Heart left ventricle (tissue), 16 donors: Measurements from ENCODE around the gene PRR5. TPM values are rescaled to one million over a fixed set of nuclear protein-coding genes. Genes with fewer than 3 reads are reported as not detected.

Source experiments
- ATAC-seq, 4 donors: fragments of 200-7000 bp; cut with Tn5 transposase; one replicate each; pipeline ENCODE4 v1.9.1; 2020 to 2022; ENCODE audit warnings: moderate library complexity in 4 of 4, mild to moderate bottlenecking in 3 of 4, moderate number of reproducible peaks in 1 of 4
- DNase-seq, 5 donors: peaks; one replicate each; pipeline ENCODE4 v3.0.0-alpha.2; 2020
- H3K27ac ChIP-seq, 12 donors: fragments of 200-600 bp; sonication (generic) in 4 of 12; one replicate each; pipeline versions ENCODE4 v1.5.0 to v1.8.0; 2016 to 2022; ENCODE audit warnings: mild to moderate bottlenecking in 2 of 12
- H3K27me3 ChIP-seq, 9 donors: fragments of 200-600 bp; sonication (generic) in 2 of 9; one replicate each; pipeline versions ENCODE4 v1.5.1 to v1.8.0; 2016 to 2022; ENCODE audit warnings: mild to moderate bottlenecking in 3 of 9
- H3K36me3 ChIP-seq, 9 donors: fragments of 200-600 bp; sonication (generic) in 2 of 9; one replicate each; pipeline versions ENCODE4 v1.5.0 to v1.8.0; 2018 to 2022; ENCODE audit warnings: mild to moderate bottlenecking in 2 of 9
- H3K4me1 ChIP-seq, 12 donors: fragments of 200-600 bp; sonication (generic) in 4 of 12; one replicate each; pipeline versions ENCODE4 v1.5.0 to v1.8.0; 2016 to 2022; ENCODE audit warnings: mild to moderate bottlenecking in 3 of 12
- H3K4me3 ChIP-seq, 12 donors: fragments of 200-600 bp; sonication (generic) in 4 of 12; one replicate each; pipeline versions ENCODE4 v1.5.0 to v1.8.0; 2017 to 2022; ENCODE audit warnings: mild to moderate bottlenecking in 9 of 12, moderate library complexity in 4 of 12
- H3K9me3 ChIP-seq, 12 donors: fragments of 200-600 bp; sonication (generic) in 4 of 12; one replicate each; pipeline versions ENCODE4 v1.5.0 to v1.8.0; 2016 to 2022; ENCODE audit warnings: mild to moderate bottlenecking in 1 of 12
- POLR2A ChIP-seq, 2 donors: fragments of 450-650 bp; IDR thresholded peaks; one replicate each; pipeline ENCODE4 v1.6.1; 2017; ENCODE audit warnings: antibody characterized with exemption in 2 of 2, mild to moderate bottlenecking in 2 of 2, moderate library complexity in 2 of 2
- WGBS, 4 donors: extraction: QIAGEN DNeasy Blood & Tissue Kit in 2 of 4; methylation state at CpG; one replicate each; pipeline versions ENCODE4 v1.1.5 to v1.1.7; 2013 to 2018; 5-methylcytosine and 5-hydroxymethylcytosine counted together
- intact Hi-C, 10 donors: fragments of 100-400 bp; cut with DNase I; formaldehyde crosslinking; loops; one replicate each; pipeline versions ENCODE4 v1.11.1 to v1.14.2; 2022
- polyA plus RNA-seq, 2 donors: library from polyadenylated mRNA; stranded (reverse); fragments of 200-250 nt; gene quantifications; one replicate each; pipeline ENCODE4 v1.2.3, GENCODE V29; 2013
- total RNA-seq, 9 donors: library from RNA; depleted of rRNA in 2 of 9; stranded (reverse); fragments of >200 nt in 2 of 9; fragmentation: NEBNext Ultra II Directional in 3 of 9; extraction: Animal tissue kit (Norgen Biotek cat#: 25700) in 3 of 9; gene quantifications; one replicate each; pipeline versions ENCODE4 v1.1.0 to v1.2.4, GENCODE V29; 2016 to 2023
- TF ChIP-seq, protein P1 (sequence below), 12 donors: fragments of 200-600 bp; sonication (generic) in 4 of 12; IDR thresholded peaks; one replicate each; pipeline versions ENCODE4 v1.5.0 to v1.8.0; 2018 to 2022; ENCODE audit warnings: antibody characterized with exemption in 12 of 12, mild to moderate bottlenecking in 5 of 12
- donor health status: ischemic (EF 13 %, LVEDD 7.1; RV severe dilation, severe dysfunction).
- donor health status: healthy with polysubstance abuse.
- donor health status: DM: no; HTN: yes; CAD: no.
- donor health status: DM: no; HTN: no; CAD: no.
- donor health status: ischemic (EF 25% LVEDD 6.9; RV normal size, moderate dysfunction).
- donor health status: ischemic (EF 25% LVEDD 5.7; RV mildly dilated, moderate dysfunction).
- donor health status: healthy.
- donor health status: DM: yes; HTN: yes; CAD: no.
- donor health status: ischemic (EF 35%, LVEDD 5.7; RV mildly dilated, moderate dysfunction).
- donor health status: nonischemic (EF 11% LVEDD 7.7; RV severe dilation, severe dysfunction).
- donor health status: DM: yes; HTN: yes; CAD: no.
- donor health status: PGD.
- donor health status: ischemic (EF 29% LVEDD 5.4; RV normal size, mild dysfunction).
- donor health status: nonischemic (EF 23%, LVEDD 6.1; RV moderate dilation, normal function).

PRR5 gene
- total and polyA plus RNA-seq, 11 donors: 1.6 to 9.5 (median 2.2) TPM

GRCh38 chr22:44729391-44730021 lies 27.5 kb downstream of the PRR5 start:
- Histone ChIP-seq H3K9me3 (no peaks in the 10 kb centered on the region), H3K27ac (peak overlapping the region in 11 of 12 donors; percentile 13 to 79 (median 30)), H3K27me3 (no peaks in the 10 kb centered on the region), H3K4me1 (peaks cover 0 to 20% (median 12%) of the 10 kb centered on the region in 12 donors), H3K36me3 (peaks cover 0 to 3% (median 0%) of the 10 kb centered on the region in 9 donors), H3K4me3 (peak overlapping the region in 8 of 12 donors; percentile 3 to 26 (median 20))
- TF ChIP-seq, protein P1, sequence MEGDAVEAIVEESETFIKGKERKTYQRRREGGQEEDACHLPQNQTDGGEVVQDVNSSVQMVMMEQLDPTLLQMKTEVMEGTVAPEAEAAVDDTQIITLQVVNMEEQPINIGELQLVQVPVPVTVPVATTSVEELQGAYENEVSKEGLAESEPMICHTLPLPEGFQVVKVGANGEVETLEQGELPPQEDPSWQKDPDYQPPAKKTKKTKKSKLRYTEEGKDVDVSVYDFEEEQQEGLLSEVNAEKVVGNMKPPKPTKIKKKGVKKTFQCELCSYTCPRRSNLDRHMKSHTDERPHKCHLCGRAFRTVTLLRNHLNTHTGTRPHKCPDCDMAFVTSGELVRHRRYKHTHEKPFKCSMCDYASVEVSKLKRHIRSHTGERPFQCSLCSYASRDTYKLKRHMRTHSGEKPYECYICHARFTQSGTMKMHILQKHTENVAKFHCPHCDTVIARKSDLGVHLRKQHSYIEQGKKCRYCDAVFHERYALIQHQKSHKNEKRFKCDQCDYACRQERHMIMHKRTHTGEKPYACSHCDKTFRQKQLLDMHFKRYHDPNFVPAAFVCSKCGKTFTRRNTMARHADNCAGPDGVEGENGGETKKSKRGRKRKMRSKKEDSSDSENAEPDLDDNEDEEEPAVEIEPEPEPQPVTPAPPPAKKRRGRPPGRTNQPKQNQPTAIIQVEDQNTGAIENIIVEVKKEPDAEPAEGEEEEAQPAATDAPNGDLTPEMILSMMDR (IDR thresholded peaks at IDR 0.05): peak in 3 of 12 donors; percentile 13 to 30 (median 18)
- no peak for TF ChIP-seq POLR2A (IDR thresholded peaks at IDR 0.05)
- intact Hi-C loops: no loop called here
- WGBS, 4 donors: 46 to 76% (median 59%) methylated on average over 24 to 39 of the region's 39 CpGs
- ATAC-seq (peak; percentile 60 to 87 (median 80)), DNase-seq (peak; percentile 68 to 81 (median 72))

GRCh38 chr22:44730022-44730393 lies 28.0 kb downstream of the PRR5 start:
- intact Hi-C loops: no loop called here
- TF ChIP-seq, protein P1 (IDR thresholded peaks at IDR 0.05): no peak
- TF ChIP-seq POLR2A (IDR thresholded peaks at IDR 0.05): no peak
- no peaks in the 10 kb centered on the region for H3K9me3 ChIP-seq
- WGBS, 4 donors: 33 to 60% (median 53%) methylated on average over 5 to 14 of the region's 14 CpGs
- H3K36me3 ChIP-seq: peaks cover 0 to 3% (median 0%) of the 10 kb centered on the region in 9 donors
- peak overlapping the region in 9 of 12 donors; percentile 8 to 79 (median 30) for H3K27ac ChIP-seq
- peak in 3 of 5 donors; percentile 26 to 32 (median 30) for DNase-seq
- peaks cover 0 to 20% (median 12%) of the 10 kb centered on the region in 12 donors for H3K4me1 ChIP-seq
- H3K4me3 ChIP-seq: peak overlapping the region in 4 of 12 donors; percentile 15 to 22 (median 20)
- ATAC-seq: peak in 3 of 4 donors; percentile 3 to 24 (median 17)
- no peaks in the 10 kb centered on the region for H3K27me3 ChIP-seq

DNA sequence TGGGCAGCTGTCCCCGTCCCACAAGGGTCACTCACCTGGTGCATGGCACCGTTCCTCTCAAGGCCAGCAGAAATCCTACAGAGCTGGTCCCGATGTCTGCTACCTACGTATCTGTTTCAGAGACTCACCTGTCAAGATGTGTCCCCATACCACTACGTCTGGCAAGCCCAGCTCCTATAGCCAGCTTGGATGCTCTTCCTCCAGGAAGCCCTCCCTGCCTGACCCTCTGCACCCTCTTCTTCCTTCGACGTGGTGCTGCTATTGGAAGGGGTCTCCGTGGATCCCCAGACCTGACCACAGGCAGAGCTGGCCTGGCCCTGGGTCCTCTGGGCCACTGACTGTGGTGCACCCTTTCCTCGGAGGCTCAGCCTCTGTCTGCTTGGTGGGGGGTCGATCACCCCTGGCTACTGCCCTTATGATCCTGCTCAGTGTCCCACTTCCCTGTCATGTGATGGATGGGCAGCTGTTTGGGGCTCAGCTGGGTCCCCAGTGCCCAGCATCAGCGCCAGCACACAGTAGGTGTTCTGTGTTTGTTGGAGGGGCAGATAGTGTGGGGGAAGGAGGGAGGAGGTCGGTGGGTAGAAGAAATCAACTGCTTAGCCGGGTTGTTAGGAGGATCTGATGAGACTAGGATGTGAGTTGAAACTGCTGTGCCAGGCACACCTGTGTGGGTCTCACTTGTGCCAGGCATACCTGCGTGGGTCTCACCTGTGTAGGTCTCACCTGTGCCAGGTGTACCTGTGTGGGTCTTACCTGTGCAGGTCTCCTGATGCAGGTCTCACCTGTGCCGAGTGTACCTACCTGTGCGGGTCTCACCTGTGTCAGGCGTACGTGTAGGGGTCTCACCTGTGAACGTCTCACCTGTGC lies 28.7 kb downstream of the PRR5 start:
- Histone ChIP-seq H3K9me3 (no peaks in the 10 kb centered on the region), H3K4me3 (no peak overlapping the region), H3K27ac (peak overlapping the region in 1 of 12 donors; percentile 79), H3K36me3 (no peaks in the 10 kb centered on the region), H3K27me3 (peaks cover 0 to 4% (median 0%) of the 10 kb centered on the region in 9 donors), H3K4me1 (peaks cover 0 to 20% (median 12%) of the 10 kb centered on the region in 12 donors)
- no peak for TF ChIP-seq POLR2A (IDR thresholded peaks at IDR 0.05)
- TF ChIP-seq, protein P1 (IDR thresholded peaks at IDR 0.05): no peak
- ATAC-seq (no peak), DNase-seq (peak in 1 of 5 donors; percentile 20)
- WGBS, 4 donors: 79 to 93% (median 86%) methylated on average over 13 to 19 of the region's 19 CpGs
- intact Hi-C loops: no loop called here
